IMR-90 (cell line): ENCODE measurements around the gene PCDHGA12. TPM values are rescaled to one million over a fixed set of nuclear protein-coding genes. Genes with fewer than 3 reads are reported as not detected.

Experiments
- ATAC-seq: fragments of 200-7000 bp; cut with Tn5 transposase; 2 replicates; pipeline ENCODE4 v1.9.1; 2020; ENCODE audit warnings: low read depth, mild to moderate bottlenecking, moderate library complexity
- BruUV-seq: library from RNA; stranded (reverse); fragments of 400-500 nt; replicated peaks from 2 replicates; lab custom pipeline; 2021; lab: Mats Ljungman, UMichigan
- CTCF ChIA-PET: fragments of 300-600 bp; formaldehyde crosslinking; extraction: SDS; loops from one replicate; lab custom pipeline; 2021; ENCODE audit warnings: antibody characterized with exemption; lab: Yijun Ruan, JAX
- POLR2A ChIA-PET: fragments of 300-600 bp; sonication (Branson Sonifier 250); formaldehyde crosslinking; loops from one replicate; lab custom pipeline; 2022; ENCODE audit warnings: antibody characterized with exemption; ENCODE audit not compliant: unreplicated experiment; lab: Charles Lee
- DNase-seq: peaks from one replicate; pipeline ENCODE4 v3.0.0; 2013
- H2AFZ ChIP-seq: replicated peaks from 2 replicates; pipeline ENCODE3; 2013; ENCODE audit warnings: low read length, mild to moderate bottlenecking; ENCODE audit not compliant: poor library complexity
- H2AK5ac ChIP-seq: 2 replicates; pipeline ENCODE4 v1.6.1; 2013; ENCODE audit warnings: low read depth, low read length, inconsistent platforms
- H2AK9ac ChIP-seq: replicated peaks from 2 replicates; pipeline ENCODE3; 2013; ENCODE audit warnings: mild to moderate bottlenecking, low read depth, low read length, moderate library complexity; ENCODE audit not compliant: poor library complexity
- H2BK120ac ChIP-seq: 2 replicates; pipeline ENCODE4 v1.6.1; 2013; ENCODE audit warnings: low read depth, low read length, inconsistent platforms
- H2BK15ac ChIP-seq: 3 replicates; pipeline ENCODE4 v1.6.1; 2013; ENCODE audit warnings: low read depth, low read length, inconsistent platforms
- H2BK20ac ChIP-seq: 2 replicates; pipeline ENCODE4 v1.6.1; 2013; ENCODE audit warnings: low read depth, mild to moderate bottlenecking, inconsistent platforms, low read length, moderate library complexity
- H2BK5ac ChIP-seq: 2 replicates; pipeline ENCODE4 v1.6.1; 2013; ENCODE audit warnings: mild to moderate bottlenecking, low read depth, low read length, inconsistent platforms; ENCODE audit not compliant: poor library complexity, severe bottlenecking
- H3K14ac ChIP-seq: replicated peaks from 2 replicates; pipeline ENCODE4 v1.6.1; 2013; ENCODE audit warnings: low read depth, low read length, inconsistent platforms
- H3K18ac ChIP-seq: 2 replicates; pipeline ENCODE4 v1.6.1; 2013; ENCODE audit warnings: low read depth, low read length, control low read depth
- H3K23ac ChIP-seq: 2 replicates; pipeline ENCODE4 v1.6.1; 2013; ENCODE audit warnings: low read depth, low read length, inconsistent platforms
- H3K27ac ChIP-seq: 2 replicates; pipeline ENCODE4 v1.5.1; 2013; ENCODE audit warnings: mild to moderate bottlenecking, control low read depth, low read length; ENCODE audit not compliant: insufficient read depth
- H3K27me3 ChIP-seq: 2 replicates; pipeline ENCODE4 v1.6.1; 2013; ENCODE audit warnings: low read length; ENCODE audit not compliant: control insufficient read depth, insufficient read depth
- H3K36me3 ChIP-seq: 2 replicates; pipeline ENCODE4 v1.6.1; 2013; ENCODE audit warnings: low read length, mixed read lengths; ENCODE audit not compliant: control insufficient read depth, insufficient read depth
- H3K4ac ChIP-seq: 2 replicates; pipeline ENCODE4 v1.6.1; 2013; ENCODE audit warnings: low read depth, low read length, inconsistent platforms
- H3K4me1 ChIP-seq: 2 replicates; pipeline ENCODE4 v1.6.1; 2013; ENCODE audit warnings: low read length, mixed read lengths; ENCODE audit not compliant: control insufficient read depth, insufficient read depth
- H3K4me2 ChIP-seq: 2 replicates; pipeline ENCODE4 v1.6.1; 2013; ENCODE audit warnings: low read depth, mild to moderate bottlenecking, control low read depth, low read length, moderate library complexity
- H3K4me3 ChIP-seq: 2 replicates; pipeline ENCODE4 v1.5.1; 2013; ENCODE audit warnings: low read depth, mild to moderate bottlenecking, control low read depth, low read length, moderate library complexity; ENCODE audit not compliant: insufficient read depth
- H3K56ac ChIP-seq: 2 replicates; pipeline ENCODE4 v1.6.1; 2013; ENCODE audit warnings: low read length, inconsistent platforms; ENCODE audit not compliant: insufficient read depth; ENCODE audit errors: extremely low read depth
- H3K79me1 ChIP-seq, 2 experiments: 2 replicates each; pipeline ENCODE4 v1.6.1; 2013; ENCODE audit warnings: low read length in 2 of 2, inconsistent platforms in 1 of 2, low read depth in 1 of 2
- H3K9ac ChIP-seq: 2 replicates; pipeline ENCODE4 v1.6.1; 2013; ENCODE audit warnings: low read depth, low read length, control low read depth
- H3K9me1 ChIP-seq: 2 replicates; pipeline ENCODE4 v1.6.1; 2013; ENCODE audit warnings: low read length, inconsistent platforms; ENCODE audit not compliant: insufficient read depth
- H3K9me3 ChIP-seq: 2 replicates; pipeline ENCODE4 v1.6.1; 2013; ENCODE audit warnings: low read length; ENCODE audit not compliant: control insufficient read depth, insufficient read depth
- H4K20me1 ChIP-seq: 2 replicates; pipeline ENCODE4 v1.6.1; 2013; ENCODE audit warnings: low read length, inconsistent platforms; ENCODE audit not compliant: insufficient read depth
- H4K5ac ChIP-seq: 2 replicates; pipeline ENCODE4 v1.6.1; 2013; ENCODE audit warnings: mild to moderate bottlenecking, low read depth, low read length, control low read depth
- H4K8ac ChIP-seq, 2 experiments: 2 replicates each; pipeline ENCODE4 v1.6.1; 2013; ENCODE audit warnings: low read depth in 2 of 2, low read length in 2 of 2, control low read depth in 1 of 2, inconsistent platforms in 1 of 2
- H4K91ac ChIP-seq: 2 replicates; pipeline ENCODE4 v1.6.1; 2013; ENCODE audit warnings: low read depth, low read length, inconsistent platforms; ENCODE audit not compliant: insufficient read depth
- CEBPB ChIP-seq: IDR thresholded peaks from 2 replicates; pipeline ENCODE4 v1.6.1; 2012; ENCODE audit warnings: low read depth, low read length, improper control_type of control experiment
- ELK1 ChIP-seq: fragments of 150-350 bp; IDR thresholded peaks from 2 replicates; pipeline ENCODE4 v1.6.1; 2016; ENCODE audit warnings: low read depth, mild to moderate bottlenecking, low read length, moderate library complexity, borderline replicate concordance
- MAFK ChIP-seq: IDR thresholded peaks from 2 replicates; pipeline ENCODE4 v1.6.1; 2012; ENCODE audit warnings: low read depth, low read length, improper control_type of control experiment
- MAZ ChIP-seq: IDR thresholded peaks from 2 replicates; pipeline ENCODE4 v1.6.1; 2012; ENCODE audit warnings: low read depth, mild to moderate bottlenecking, low read length, improper control_type of control experiment, moderate library complexity, borderline replicate concordance
- MXI1 ChIP-seq: IDR thresholded peaks from 2 replicates; pipeline ENCODE4 v1.6.1; 2012; ENCODE audit warnings: low read depth, mild to moderate bottlenecking, low read length, moderate library complexity, borderline replicate concordance
- RAD21 ChIP-seq: IDR thresholded peaks from 2 replicates; pipeline ENCODE4 v1.6.1; 2012; ENCODE audit warnings: low read length, improper control_type of control experiment
- RCOR1 ChIP-seq: IDR thresholded peaks from 2 replicates; pipeline ENCODE4 v1.6.1; 2012; ENCODE audit warnings: mild to moderate bottlenecking, low read length, improper control_type of control experiment; ENCODE audit not compliant: insufficient replicate concordance
- USF2 ChIP-seq: fragments of 150-350 bp; IDR thresholded peaks from 2 replicates; pipeline ENCODE4 v1.6.1; 2017; ENCODE audit warnings: mild to moderate bottlenecking, antibody characterized with exemption, low read length, low read depth
- WGBS, 2 experiments: methylation state at CpG; one replicate each; pipeline versions ENCODE4 v1.1.5 to v1.1.7; 2013; ENCODE audit warnings: missing lambda C conversion rate in 2 of 2; ENCODE audit not compliant: insufficient read length in 1 of 2; ENCODE audit errors: extremely low coverage in 2 of 2; 5-methylcytosine and 5-hydroxymethylcytosine counted together
- dilution Hi-C: fragments of 300-500 bp; cut with HindIII; formaldehyde crosslinking; loops from one replicate; pipeline ENCODE4 v1.14.3; 2018; ENCODE audit warnings: low sequenced_read_pairs; ENCODE audit not compliant: unreplicated experiment
- in situ Hi-C: fragments of 300-500 bp; cut with MboI; formaldehyde crosslinking; loops from 3 replicates; pipeline ENCODE4 v1.14.3; 2019; ENCODE audit warnings: low sequenced_read_pairs, inconsistent platforms, mixed read lengths
- intact Hi-C: fragments of 100-400 bp; cut with micrococcal nuclease; formaldehyde crosslinking; loops from 2 replicates; pipeline ENCODE4 v1.10.0; 2022
- polyA plus RNA-seq, 3 experiments: library from polyadenylated mRNA; depleted of rRNA; stranded (reverse); fragments of >200 nt; gene quantifications; 2 replicates each; pipeline ENCODE4 v1.2.3, GENCODE V29; 2012; ENCODE audit warnings: low replicate concordance in 1 of 3
- total RNA-seq: library from RNA; depleted of rRNA; stranded (reverse); fragments of >200 nt; gene quantifications from 2 replicates; pipeline ENCODE4 v1.2.3, GENCODE V29; 2012

The PCDHGA12 gene
- total and polyA plus RNA-seq, 2 of the 4 experiments (the other 2 are of a cell fraction): 7.9 to 8.8 TPM

- H3K9me3 ChIP-seq: no peaks in the 10 kb centered on the region
- dilution Hi-C loops (no loop called here), intact Hi-C loops (loop anchor here (5.0 kb wide), 2 partner anchors 46 to 61 kb away; partner anchors contain the start of genes PCDHGA12 and PCDHGB7), in situ Hi-C loops (loop anchor here (5.0 kb wide), 1 partner anchor 44 kb away; no protein-coding TSS in a partner anchor)
- no peak overlapping the region for H3K18ac ChIP-seq
- H3K9ac ChIP-seq: no peak overlapping the region; the same call in 1 of the 2 replicates
- no peak overlapping the region for H2BK120ac ChIP-seq
- H2AFZ ChIP-seq: no peak overlapping the region
- peaks cover 37% of the 10 kb centered on the region for H4K20me1 ChIP-seq
- peaks cover 6% of the 10 kb centered on the region; the same call in 1 of the 2 replicates for H3K9me1 ChIP-seq
- peak overlapping the region; percentile 54; the same call in 1 of the 2 replicates for H3K4me3 ChIP-seq
- no peaks in the 10 kb centered on the region for H3K27me3 ChIP-seq
- H3K36me3 ChIP-seq: no peaks in the 10 kb centered on the region
- WGBS, 2 experiments: 34% methylated on average over 8 of the region's 20 CpGs; no CpG with 5 or more reads in 1 of the 2 experiments
- peaks cover 17% of the 10 kb centered on the region for H3K4me1 ChIP-seq
- ChIA-PET POLR2A (no interaction called here), CTCF (interaction anchor here (0.7 to 3.1 kb wide), 8 partner anchors 31 to 79 kb away, joined by 3 to 19 read pairs (median 4); partner anchors contain the start of gene PCDHGA10)
- H2BK5ac ChIP-seq: no peak overlapping the region
- no peak overlapping the region for H2BK15ac ChIP-seq
- no peak for ATAC-seq
- no peak overlapping the region for H4K91ac ChIP-seq
- H3K79me1 ChIP-seq: peaks cover 25 to 54% of the 10 kb centered on the region in 2 experiments
- H3K14ac ChIP-seq: peak overlapping the region; percentile 31; the same call in 1 of the 2 replicates
- H3K4ac ChIP-seq: no peak overlapping the region
- peak overlapping the region; percentile 64 for H3K4me2 ChIP-seq
- DNase-seq: peak; percentile 52
- H3K56ac ChIP-seq: no peak overlapping the region
- H4K5ac ChIP-seq: no peak overlapping the region
- H3K23ac ChIP-seq: peak overlapping the region; percentile 63; the same call in 1 of the 2 replicates
- H2BK20ac ChIP-seq: no peak overlapping the region
- H2AK9ac ChIP-seq: no peak overlapping the region
- no TSS peak for BruUV-seq
- H4K8ac ChIP-seq: no peak overlapping the region
- H3K27ac ChIP-seq: no peak overlapping the region
- no peak overlapping the region for H2AK5ac ChIP-seq
- TF ChIP-seq CEBPB (no peak), MAZ (no peak), MXI1 (no peak), ELK1 (no peak), MAFK (no peak), USF2 (no peak), RAD21 (no peak), RCOR1 (no peak)
These were observed 48.1 kb downstream of the PCDHGA12 start for GRCh38 chr5:141478321-141478945.
